Neural cell (in vitro differentiated cells): ENCODE measurements around the gene C3orf70. TPM values are rescaled to one million over a fixed set of nuclear protein-coding genes. Genes with fewer than 3 reads are reported as not detected.

Experiments
- H2AFZ ChIP-seq: fragments of 200-600, 300-800 bp; sonication (generic), shearing (Covaris generic); 2 replicates; pipeline ENCODE4 v1.6.0; 2014; ENCODE audit warnings: low read depth, mild to moderate bottlenecking, antibody characterized with exemption, low read length, moderate library complexity
- H3F3A ChIP-seq: fragments of 200-600 bp; shearing (Covaris generic); 2 replicates; pipeline ENCODE4 v1.6.1; 2016; ENCODE audit warnings: mild to moderate bottlenecking, moderate library complexity, mixed read lengths, antibody characterized with exemption, low read length; ENCODE audit not compliant: insufficient read depth, poor library complexity, severe bottlenecking
- H3K27ac ChIP-seq: fragments of 200-600, 300-800 bp; sonication (generic), shearing (Covaris generic); 2 replicates; pipeline ENCODE4 v1.5.1; 2014; ENCODE audit warnings: mild to moderate bottlenecking, low read length, moderate library complexity
- H3K27me3 ChIP-seq: fragments of 300-800, 200-600 bp; sonication (generic), shearing (Covaris generic); 2 replicates; pipeline ENCODE4 v1.6.0; 2014; ENCODE audit warnings: mild to moderate bottlenecking, low read depth, low read length, moderate library complexity; ENCODE audit not compliant: insufficient read depth
- H3K36me3 ChIP-seq: fragments of 300-800, 200-600 bp; sonication (generic), shearing (Covaris generic); 2 replicates; pipeline ENCODE4 v1.5.1; 2014; ENCODE audit warnings: mild to moderate bottlenecking, antibody characterized with exemption, low read length, moderate library complexity; ENCODE audit not compliant: insufficient read depth
- H3K4me2 ChIP-seq: fragments of 300-800, 200-600 bp; sonication (generic), shearing (Covaris generic); 2 replicates; pipeline ENCODE4 v1.6.0; 2014; ENCODE audit warnings: mild to moderate bottlenecking, low read length
- H3K4me3 ChIP-seq: fragments of 300-800, 200-600 bp; sonication (generic), shearing (Covaris generic); 2 replicates; pipeline ENCODE4 v1.5.1; 2014; ENCODE audit warnings: mild to moderate bottlenecking, low read length, moderate library complexity
- H3K79me2 ChIP-seq: fragments of 200-600 bp; shearing (Covaris generic); replicated peaks from 2 replicates; pipeline ENCODE4 v1.6.0; 2014; ENCODE audit warnings: mild to moderate bottlenecking, low read length, moderate library complexity; ENCODE audit not compliant: insufficient read depth
- H3K9ac ChIP-seq: fragments of 300-800, 200-600 bp; sonication (generic), shearing (Covaris generic); 2 replicates; pipeline ENCODE4 v1.6.1; 2016; ENCODE audit warnings: mild to moderate bottlenecking, low read length, mixed read lengths
- H3K9me2 ChIP-seq: fragments of 200-600 bp; shearing (Covaris generic); 2 replicates; pipeline ENCODE4 v1.6.1; 2016; ENCODE audit warnings: mild to moderate bottlenecking, low read length, mixed read lengths; ENCODE audit not compliant: insufficient read depth
- H3K9me3 ChIP-seq: fragments of 200-600, 300-800 bp; sonication (generic), shearing (Covaris generic); 2 replicates; pipeline ENCODE4 v1.6.1; 2016; ENCODE audit warnings: mild to moderate bottlenecking, mixed run types, low read length, moderate library complexity, mixed read lengths
- H4K20me1 ChIP-seq: fragments of 200-600 bp; shearing (Covaris generic); 2 replicates; pipeline ENCODE4 v1.6.1; 2016; ENCODE audit warnings: mild to moderate bottlenecking, mixed run types; ENCODE audit not compliant: insufficient read depth
- EP300 ChIP-seq: fragments of 450-650 bp; conservative IDR thresholded peaks from 2 replicates; pipeline ENCODE4 v1.6.1; 2014; ENCODE audit warnings: antibody characterized with exemption, mild to moderate bottlenecking, moderate library complexity; ENCODE audit not compliant: poor library complexity, severe bottlenecking
- EZH2 ChIP-seq: fragments of 200-600, 300-800 bp; shearing (Covaris generic), sonication (generic); IDR thresholded peaks from 2 replicates; pipeline ENCODE4 v1.6.1; 2014; ENCODE audit warnings: antibody characterized with exemption, low read length, borderline replicate concordance, mild to moderate bottlenecking; ENCODE audit not compliant: insufficient read depth, poor library complexity, severe bottlenecking
- MXI1 ChIP-seq: fragments of 450-650 bp; conservative IDR thresholded peaks from 2 replicates; pipeline ENCODE4 v1.6.1; 2014; ENCODE audit warnings: antibody characterized with exemption, mild to moderate bottlenecking; ENCODE audit not compliant: poor library complexity, severe bottlenecking
- POLR2AphosphoS5 ChIP-seq: IDR thresholded peaks from 2 replicates; pipeline ENCODE4 v1.6.1; 2012
- RAD21 ChIP-seq: fragments of 450-650 bp; conservative IDR thresholded peaks from 2 replicates; pipeline ENCODE4 v1.6.1; 2014; ENCODE audit warnings: antibody characterized with exemption, mild to moderate bottlenecking, moderate library complexity
- SMC3 ChIP-seq: fragments of 450-650 bp; conservative IDR thresholded peaks from 2 replicates; pipeline ENCODE4 v1.6.1; 2014; ENCODE audit warnings: antibody characterized with exemption, mild to moderate bottlenecking, moderate library complexity; ENCODE audit not compliant: poor library complexity
- TAF1 ChIP-seq: IDR thresholded peaks from 2 replicates; pipeline ENCODE4 v1.6.1; 2012; ENCODE audit warnings: low read depth
- polyA plus RNA-seq: library from polyadenylated mRNA; depleted of rRNA; stranded (reverse); fragments of >200 nt; gene quantifications from 2 replicates; pipeline ENCODE4 v1.2.3, GENCODE V29; 2014
- TF ChIP-seq, protein P1 (sequence below): IDR thresholded peaks from 2 replicates; pipeline ENCODE4 v1.6.1; 2012; ENCODE audit warnings: borderline replicate concordance
- TF ChIP-seq, protein P2 (sequence below): fragments of 450-650 bp; IDR thresholded peaks from 2 replicates; pipeline ENCODE4 v1.5.1; 2014; ENCODE audit warnings: antibody characterized with exemption, mild to moderate bottlenecking, moderate library complexity; ENCODE audit not compliant: poor library complexity, severe bottlenecking

The C3orf70 gene
- polyA plus RNA-seq, 1 donor from 2014 or later: 3.4 TPM

DNA sequence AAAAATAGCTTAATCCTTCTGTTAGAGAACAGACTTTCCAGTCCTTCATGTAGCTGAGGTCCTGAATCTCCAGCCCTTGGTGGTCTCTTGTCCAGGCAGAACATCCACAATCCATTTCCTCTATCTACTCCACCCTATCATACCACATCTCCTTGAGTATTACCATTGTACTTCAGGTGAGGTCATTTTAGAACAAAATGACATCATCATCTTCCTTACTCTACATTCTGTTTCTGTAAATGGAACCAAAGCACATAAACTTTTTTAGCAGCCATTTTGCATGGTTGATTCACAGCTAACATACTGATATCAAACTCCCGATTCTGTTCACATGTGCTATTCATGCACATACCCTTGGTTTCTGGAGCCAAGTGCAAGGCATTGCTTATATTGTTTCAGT, 112.4 kb downstream of the C3orf70 start:
- H3K27ac ChIP-seq: no peak overlapping the region
- no peak overlapping the region for H3K4me2 ChIP-seq
- no peaks in the 10 kb centered on the region for H4K20me1 ChIP-seq
- no peak overlapping the region for H3K9ac ChIP-seq
- H2AFZ ChIP-seq: no peak overlapping the region
- H3K79me2 ChIP-seq: no peaks in the 10 kb centered on the region
- no peak overlapping the region for H3K4me3 ChIP-seq
- no peaks in the 10 kb centered on the region for H3F3A ChIP-seq
- peaks cover 6% of the 10 kb centered on the region for H3K9me3 ChIP-seq
- H3K27me3 ChIP-seq: no peaks in the 10 kb centered on the region
- TF ChIP-seq, protein P1, sequence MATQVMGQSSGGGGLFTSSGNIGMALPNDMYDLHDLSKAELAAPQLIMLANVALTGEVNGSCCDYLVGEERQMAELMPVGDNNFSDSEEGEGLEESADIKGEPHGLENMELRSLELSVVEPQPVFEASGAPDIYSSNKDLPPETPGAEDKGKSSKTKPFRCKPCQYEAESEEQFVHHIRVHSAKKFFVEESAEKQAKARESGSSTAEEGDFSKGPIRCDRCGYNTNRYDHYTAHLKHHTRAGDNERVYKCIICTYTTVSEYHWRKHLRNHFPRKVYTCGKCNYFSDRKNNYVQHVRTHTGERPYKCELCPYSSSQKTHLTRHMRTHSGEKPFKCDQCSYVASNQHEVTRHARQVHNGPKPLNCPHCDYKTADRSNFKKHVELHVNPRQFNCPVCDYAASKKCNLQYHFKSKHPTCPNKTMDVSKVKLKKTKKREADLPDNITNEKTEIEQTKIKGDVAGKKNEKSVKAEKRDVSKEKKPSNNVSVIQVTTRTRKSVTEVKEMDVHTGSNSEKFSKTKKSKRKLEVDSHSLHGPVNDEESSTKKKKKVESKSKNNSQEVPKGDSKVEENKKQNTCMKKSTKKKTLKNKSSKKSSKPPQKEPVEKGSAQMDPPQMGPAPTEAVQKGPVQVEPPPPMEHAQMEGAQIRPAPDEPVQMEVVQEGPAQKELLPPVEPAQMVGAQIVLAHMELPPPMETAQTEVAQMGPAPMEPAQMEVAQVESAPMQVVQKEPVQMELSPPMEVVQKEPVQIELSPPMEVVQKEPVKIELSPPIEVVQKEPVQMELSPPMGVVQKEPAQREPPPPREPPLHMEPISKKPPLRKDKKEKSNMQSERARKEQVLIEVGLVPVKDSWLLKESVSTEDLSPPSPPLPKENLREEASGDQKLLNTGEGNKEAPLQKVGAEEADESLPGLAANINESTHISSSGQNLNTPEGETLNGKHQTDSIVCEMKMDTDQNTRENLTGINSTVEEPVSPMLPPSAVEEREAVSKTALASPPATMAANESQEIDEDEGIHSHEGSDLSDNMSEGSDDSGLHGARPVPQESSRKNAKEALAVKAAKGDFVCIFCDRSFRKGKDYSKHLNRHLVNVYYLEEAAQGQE: no peak
- TF ChIP-seq EZH2 (no peak), TAF1 (no peak), EP300 (no peak), RAD21 (no peak), MXI1 (no peak), POLR2AphosphoS5 (no peak), SMC3 (no peak)
- TF ChIP-seq, protein P2, sequence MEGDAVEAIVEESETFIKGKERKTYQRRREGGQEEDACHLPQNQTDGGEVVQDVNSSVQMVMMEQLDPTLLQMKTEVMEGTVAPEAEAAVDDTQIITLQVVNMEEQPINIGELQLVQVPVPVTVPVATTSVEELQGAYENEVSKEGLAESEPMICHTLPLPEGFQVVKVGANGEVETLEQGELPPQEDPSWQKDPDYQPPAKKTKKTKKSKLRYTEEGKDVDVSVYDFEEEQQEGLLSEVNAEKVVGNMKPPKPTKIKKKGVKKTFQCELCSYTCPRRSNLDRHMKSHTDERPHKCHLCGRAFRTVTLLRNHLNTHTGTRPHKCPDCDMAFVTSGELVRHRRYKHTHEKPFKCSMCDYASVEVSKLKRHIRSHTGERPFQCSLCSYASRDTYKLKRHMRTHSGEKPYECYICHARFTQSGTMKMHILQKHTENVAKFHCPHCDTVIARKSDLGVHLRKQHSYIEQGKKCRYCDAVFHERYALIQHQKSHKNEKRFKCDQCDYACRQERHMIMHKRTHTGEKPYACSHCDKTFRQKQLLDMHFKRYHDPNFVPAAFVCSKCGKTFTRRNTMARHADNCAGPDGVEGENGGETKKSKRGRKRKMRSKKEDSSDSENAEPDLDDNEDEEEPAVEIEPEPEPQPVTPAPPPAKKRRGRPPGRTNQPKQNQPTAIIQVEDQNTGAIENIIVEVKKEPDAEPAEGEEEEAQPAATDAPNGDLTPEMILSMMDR: no peak
- H3K9me2 ChIP-seq: no peaks in the 10 kb centered on the region
- H3K36me3 ChIP-seq: no peaks in the 10 kb centered on the region

DNA sequence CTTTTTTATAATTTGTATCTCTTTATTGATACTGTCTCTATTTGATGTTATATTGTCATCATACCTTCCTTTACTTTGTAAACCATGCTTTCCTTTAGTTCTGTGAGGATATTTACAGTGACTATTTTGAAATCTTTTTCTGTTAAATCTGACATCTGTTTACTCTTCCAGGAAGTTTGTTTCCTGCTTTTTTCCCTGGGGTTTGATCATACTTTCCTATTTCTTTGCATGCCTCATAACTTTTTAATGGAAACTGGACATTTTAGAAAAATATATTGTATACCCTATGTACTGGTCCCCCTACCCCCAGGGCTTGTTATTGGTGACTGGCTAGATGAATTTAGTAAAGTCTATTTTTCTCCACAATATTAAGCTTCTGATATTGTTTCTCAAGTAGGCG, 115.1 kb downstream of the C3orf70 start:
- Histone ChIP-seq H3K4me2 (no peak overlapping the region), H3K27me3 (no peaks in the 10 kb centered on the region), H3K9me2 (no peaks in the 10 kb centered on the region), H3K79me2 (no peaks in the 10 kb centered on the region), H3K27ac (no peak overlapping the region), H3K9me3 (peaks cover 6% of the 10 kb centered on the region), H3K4me3 (no peak overlapping the region), H3K9ac (no peak overlapping the region), H4K20me1 (no peaks in the 10 kb centered on the region), H3F3A (no peaks in the 10 kb centered on the region), H3K36me3 (no peaks in the 10 kb centered on the region), H2AFZ (no peak overlapping the region)
- TF ChIP-seq RAD21: no peak
- TF ChIP-seq SMC3: no peak

DNA sequence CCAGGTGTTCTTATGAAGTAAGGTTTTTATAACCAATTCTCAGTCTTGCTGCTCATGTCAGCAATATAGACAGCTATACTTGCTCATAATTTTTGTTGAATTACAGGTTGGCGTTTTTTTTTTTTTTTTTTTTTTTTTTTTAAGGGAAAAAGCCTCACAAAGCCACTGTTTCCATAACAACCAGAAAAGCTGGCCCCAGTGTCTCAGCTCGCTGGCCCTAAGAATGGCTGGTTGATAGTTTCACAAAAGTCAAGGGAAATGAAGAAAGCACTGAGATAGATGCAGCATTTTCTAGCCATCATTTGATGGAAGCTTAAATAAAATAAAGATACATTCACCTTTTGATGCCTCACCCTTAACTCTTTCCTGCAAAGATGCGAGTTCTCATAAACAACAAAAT, 121.9 kb downstream of the C3orf70 start:
- Histone ChIP-seq H3K79me2 (no peaks in the 10 kb centered on the region), H3F3A (no peaks in the 10 kb centered on the region), H3K27me3 (no peaks in the 10 kb centered on the region), H3K9me3 (no peaks in the 10 kb centered on the region), H3K9ac (no peak overlapping the region), H2AFZ (no peak overlapping the region), H3K27ac (no peak overlapping the region), H3K36me3 (no peaks in the 10 kb centered on the region), H3K9me2 (no peaks in the 10 kb centered on the region), H3K4me2 (no peak overlapping the region), H3K4me3 (no peak overlapping the region), H4K20me1 (no peaks in the 10 kb centered on the region)
- TF ChIP-seq EZH2: no peak
- TF ChIP-seq, protein P2: no peak
- no peak for TF ChIP-seq POLR2AphosphoS5
